Ascending aorta (tissue), 2 donors: ENCODE results near the gene ADD1. TPM values are rescaled to one million over a fixed set of nuclear protein-coding genes. Genes with fewer than 3 reads are reported as not detected.

Experiments
- DNase-seq, 2 donors: peaks; one replicate each; pipeline ENCODE4 v3.0.0-alpha.2; 2019; ENCODE audit warnings: low spot score in 2 of 2
- H3K27ac ChIP-seq, 2 donors: fragments of 200-600 bp; sonication (generic); one replicate each; pipeline ENCODE4 v1.5.1; 2016 to 2017; ENCODE audit warnings: mild to moderate bottlenecking in 1 of 2
- H3K27me3 ChIP-seq: fragments of 200-600 bp; sonication (generic); one replicate; pipeline ENCODE4 v1.5.1; 2017
- H3K36me3 ChIP-seq, 2 donors: fragments of 200-600 bp; sonication (generic); one replicate each; pipeline ENCODE4 v1.5.1; 2016
- H3K4me1 ChIP-seq, 2 donors: fragments of 200-600 bp; sonication (generic); one replicate each; pipeline ENCODE4 v1.5.1; 2016 to 2017; ENCODE audit warnings: mild to moderate bottlenecking in 1 of 2
- H3K4me3 ChIP-seq, 2 donors: fragments of 200-600 bp; sonication (generic); one replicate each; pipeline ENCODE4 v1.5.1; 2016 to 2017; ENCODE audit warnings: mild to moderate bottlenecking in 1 of 2
- H3K9me3 ChIP-seq, 2 donors: fragments of 200-600 bp; sonication (generic); one replicate each; pipeline ENCODE4 v1.5.1; 2016
- CTCF ChIP-seq, 3 experiments: fragments of 200-600 bp in 2 of 3; fragments of 450-650 bp in 1 of 3; sonication (generic) in 2 of 3; IDR thresholded peaks; one replicate each; pipeline ENCODE4 v1.5.1; 2016 to 2019; ENCODE audit warnings: antibody characterized with exemption in 3 of 3, mild to moderate bottlenecking in 1 of 3, moderate library complexity in 1 of 3
- intact Hi-C: fragments of 100-400 bp; cut with DNase I; formaldehyde crosslinking; loops from one replicate; pipeline ENCODE4 v1.15.1; 2023
- total RNA-seq: library from RNA; depleted of rRNA; stranded (reverse); fragments of >200 nt; gene quantifications from one replicate; pipeline ENCODE4 v1.1.0, GENCODE V29; 2016

The ADD1 gene
- total RNA-seq, 1 donor from 2014 or later, result 261 TPM

DNA sequence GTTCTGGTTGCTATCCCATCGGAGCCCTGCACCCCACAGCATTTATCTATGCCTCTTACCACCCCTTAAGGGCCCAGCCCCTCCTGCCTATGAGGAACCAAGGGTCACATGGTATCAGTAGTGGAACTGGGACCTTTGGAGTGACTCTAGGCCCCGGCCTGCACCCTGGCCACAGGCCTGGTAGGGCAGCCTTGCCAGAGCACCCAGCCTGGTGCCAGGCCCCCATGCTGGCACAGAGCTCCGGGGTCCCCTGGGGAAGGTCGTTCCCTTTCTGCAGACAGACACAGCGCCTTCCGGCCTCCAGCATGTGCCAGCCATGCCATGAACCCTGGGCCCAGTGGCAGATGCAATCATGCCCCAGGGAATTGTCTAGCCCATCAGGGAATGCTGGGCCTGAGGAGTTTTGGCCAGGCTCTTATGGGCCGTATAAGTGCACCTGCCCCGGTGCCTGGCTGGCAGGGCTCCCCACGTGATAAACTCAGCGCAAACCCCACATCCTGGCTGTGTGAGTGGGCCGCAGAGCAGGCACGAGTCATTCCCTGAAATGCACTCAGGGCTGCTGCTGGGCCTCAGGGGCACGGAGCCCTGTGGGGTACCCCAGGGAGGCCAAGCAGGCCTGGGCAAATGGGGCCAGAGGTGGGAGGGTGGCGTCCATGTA, 19.8 kb upstream of the ADD1 start:
- H3K9me3 ChIP-seq, result no peaks in the 10 kb centered on the region
- intact Hi-C loops, result no loop called here
- H3K27ac ChIP-seq, result no peak overlapping the region
- no peaks in the 10 kb centered on the region for H3K27me3 ChIP-seq
- TF ChIP-seq CTCF (IDR thresholded peaks at IDR 0.05), result no peak
- H3K36me3 ChIP-seq, result peaks cover 0 to 11% of the 10 kb centered on the region in 2 donors
- peaks cover 0 to under 1% of the 10 kb centered on the region in 2 donors for H3K4me1 ChIP-seq
- no peak overlapping the region for H3K4me3 ChIP-seq
- no peak for DNase-seq

DNA sequence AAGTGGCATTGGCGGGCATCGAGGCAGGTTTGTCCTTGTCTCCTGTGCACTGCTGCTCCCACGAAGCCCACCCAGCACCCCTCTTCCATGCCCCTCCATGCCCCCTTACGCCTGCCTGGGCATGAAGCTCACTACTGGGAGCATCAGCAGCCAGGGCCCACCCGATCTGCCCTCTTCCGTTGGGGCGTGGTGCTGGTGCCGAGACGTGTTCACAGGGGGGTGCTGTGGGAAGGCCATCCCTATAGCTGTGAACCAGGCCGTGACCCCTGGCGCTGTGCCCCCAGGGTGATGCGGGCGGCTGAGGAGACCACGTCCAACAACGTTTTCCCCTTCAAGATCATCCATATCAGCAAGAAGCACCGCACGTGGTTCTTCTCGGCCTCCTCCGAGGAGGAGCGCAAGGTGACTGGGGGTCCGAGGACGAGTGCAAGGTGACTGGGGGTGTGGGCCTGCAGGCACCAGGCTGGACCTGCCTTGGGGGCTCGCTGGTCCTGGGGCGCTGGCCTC, 19.3 kb upstream of the ADD1 start:
- no peak for TF ChIP-seq CTCF (IDR thresholded peaks at IDR 0.05)
- no peak overlapping the region for H3K4me3 ChIP-seq
- no peaks in the 10 kb centered on the region for H3K27me3 ChIP-seq
- no peak for DNase-seq
- no peaks in the 10 kb centered on the region for H3K4me1 ChIP-seq
- no peaks in the 10 kb centered on the region for H3K9me3 ChIP-seq
- peaks cover 0 to 11% of the 10 kb centered on the region in 2 donors for H3K36me3 ChIP-seq
- intact Hi-C loops, result no loop called here
- no peak overlapping the region for H3K27ac ChIP-seq

GRCh38 chr4:2824836-2825381, 18.7 kb upstream of the ADD1 start:
- no peak for TF ChIP-seq CTCF (IDR thresholded peaks at IDR 0.05)

DNA sequence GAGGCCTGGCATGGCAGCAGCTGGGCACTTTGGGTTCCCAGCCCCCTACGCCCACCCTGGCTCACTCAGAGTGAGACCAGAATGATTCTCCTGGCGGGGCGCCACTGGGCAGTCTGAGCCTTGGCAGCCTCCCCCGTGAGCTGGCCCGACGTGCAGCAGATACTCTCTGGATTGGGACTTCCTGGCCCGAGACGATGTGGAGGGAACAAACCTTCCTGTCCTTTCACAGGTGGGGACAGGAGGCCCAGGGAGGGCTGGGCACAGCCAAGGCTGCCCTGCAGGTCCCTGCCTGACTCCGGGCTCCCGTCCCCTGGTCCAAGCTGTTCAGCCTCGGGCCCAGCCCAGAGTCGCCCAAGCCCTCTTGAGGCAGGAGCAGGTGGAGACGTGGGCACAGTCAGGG, 17.9 kb upstream of the ADD1 start:
- DNase-seq, result peak in 1 of 2 donors; percentile 0
- intact Hi-C loops, result no loop called here
- no peak for TF ChIP-seq CTCF (IDR thresholded peaks at IDR 0.05)
- Histone ChIP-seq H3K4me3 (no peak overlapping the region), H3K36me3 (peaks cover 4 to 11% of the 10 kb centered on the region in 2 donors), H3K27ac (no peak overlapping the region), H3K9me3 (no peaks in the 10 kb centered on the region), H3K4me1 (no peaks in the 10 kb centered on the region), H3K27me3 (no peaks in the 10 kb centered on the region)

More at GRCh38 chr4:2824836-2825381, 18.7 kb upstream of the ADD1 start:
- H3K9me3 ChIP-seq, result no peaks in the 10 kb centered on the region
- H3K27me3 ChIP-seq, result no peaks in the 10 kb centered on the region
- no peak overlapping the region for H3K4me3 ChIP-seq
- peak in 1 of 2 donors; percentile 7 for DNase-seq
- H3K36me3 ChIP-seq, result peaks cover 0 to 11% of the 10 kb centered on the region in 2 donors
- no peaks in the 10 kb centered on the region for H3K4me1 ChIP-seq
- H3K27ac ChIP-seq, result no peak overlapping the region
- intact Hi-C loops, result no loop called here

DNA sequence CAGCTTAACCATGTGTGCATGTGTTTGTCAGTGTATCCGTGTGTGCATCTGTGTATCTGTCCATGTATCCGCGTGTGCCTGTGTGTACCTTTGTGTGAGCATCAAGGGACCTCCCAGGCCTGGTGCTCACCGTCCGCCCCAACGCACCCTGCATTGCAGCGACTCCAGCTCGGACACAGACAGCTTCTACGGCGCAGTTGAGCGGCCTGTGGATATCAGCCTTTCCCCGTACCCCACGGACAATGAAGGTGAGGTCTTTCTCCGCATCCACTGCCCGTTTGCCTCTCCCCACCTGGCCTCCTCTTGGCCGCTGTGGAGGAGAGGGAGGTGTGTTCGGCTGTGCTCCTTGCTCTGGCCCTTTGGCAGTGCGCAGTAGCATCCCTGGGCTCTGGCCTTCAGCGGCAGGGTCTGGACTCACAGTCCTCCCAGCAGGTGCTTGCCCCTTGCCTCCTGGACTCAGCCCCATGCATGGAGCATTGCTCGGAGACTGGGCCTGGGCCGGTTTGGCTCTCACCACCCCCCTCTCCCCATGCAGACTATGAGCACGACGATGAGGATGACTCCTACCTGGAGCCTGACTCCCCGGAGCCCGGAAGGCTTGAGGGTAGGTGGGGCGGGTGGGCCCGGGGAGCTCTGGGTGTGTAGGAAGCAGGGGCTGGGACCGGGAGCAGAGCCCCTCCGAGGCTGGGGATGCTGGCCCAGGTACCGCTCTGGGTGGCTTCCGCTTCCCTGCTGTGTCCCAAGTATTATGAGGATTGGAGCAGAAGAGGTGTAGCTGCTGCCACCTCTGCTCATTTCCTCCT, 16.4 kb upstream of the ADD1 start:
- Histone ChIP-seq H3K4me3 (no peak overlapping the region), H3K36me3 (peaks cover 7 to 13% of the 10 kb centered on the region in 2 donors), H3K27me3 (no peaks in the 10 kb centered on the region), H3K9me3 (no peaks in the 10 kb centered on the region), H3K4me1 (no peaks in the 10 kb centered on the region), H3K27ac (no peak overlapping the region)
- no peak for TF ChIP-seq CTCF (IDR thresholded peaks at IDR 0.05)
- peak in 1 of 2 donors; percentile 5 for DNase-seq
- intact Hi-C loops, result no loop called here
